Activated naive CD4-positive, alpha-beta T cell treated with anti-CD3 and anti-CD28 coated beads, Interleukin-2, amount 10 ng/mL, durations not matched to agents 7 days and 5 days (primary cell): ENCODE data around the gene PREX1.

Experiments used
- CTCF ChIA-PET: fragments of 350-600 bp; sonication (Branson Sonifier 250); formaldehyde crosslinking; loops from one replicate; lab custom pipeline; 2021; ENCODE audit warnings: antibody characterized with exemption; lab: Charles Lee
- DNase-seq: peaks from one replicate; pipeline ENCODE4 v3.0.0-alpha.2; 2020
- H3K27ac Mint-ChIP-seq: one replicate; pipeline ENCODE4 v1.8.0; 2021; ENCODE audit warnings: mild to moderate bottlenecking, moderate library complexity, mixed read lengths
- H3K27me3 Mint-ChIP-seq: one replicate; pipeline ENCODE4 v1.8.0; 2021; ENCODE audit warnings: mild to moderate bottlenecking, mixed read lengths
- H3K36me3 Mint-ChIP-seq: one replicate; pipeline ENCODE4 v1.8.0; 2021; ENCODE audit warnings: mixed read lengths
- H3K4me1 Mint-ChIP-seq: one replicate; pipeline ENCODE4 v1.8.0; 2021; ENCODE audit warnings: mixed read lengths
- H3K4me3 Mint-ChIP-seq: one replicate; pipeline ENCODE4 v1.8.0; 2021; ENCODE audit warnings: mild to moderate bottlenecking, moderate library complexity, mixed read lengths
- H3K9me3 Mint-ChIP-seq: one replicate; pipeline ENCODE4 v1.8.0; 2021; ENCODE audit warnings: mixed read lengths

The PREX1 gene

GRCh38 chr20:48656137-48656536 lies 171.7 kb downstream of the PREX1 start:
- DNase-seq, result no peak
- H3K9me3 Mint-ChIP-seq, result peaks cover 3% of the 10 kb centered on the region
- peaks cover 59% of the 10 kb centered on the region for H3K36me3 Mint-ChIP-seq
- H3K4me3 Mint-ChIP-seq, result no peak overlapping the region
- no peak overlapping the region for H3K27ac Mint-ChIP-seq
- H3K27me3 Mint-ChIP-seq, result no peaks in the 10 kb centered on the region
- H3K4me1 Mint-ChIP-seq, result peaks cover 10% of the 10 kb centered on the region
- CTCF ChIA-PET, result interaction anchor here (1.0 to 6.5 kb wide), 3 partner anchors 36 to 251 kb away, joined by 3 to 125 read pairs (median 3); no protein-coding TSS in a partner anchor

GRCh38 chr20:48653706-48654051 lies 174.1 kb downstream of the PREX1 start:
- CTCF ChIA-PET, result interaction anchor here (1.1 kb wide), 1 partner anchor 13 kb away, joined by 3 read pairs; no protein-coding TSS in a partner anchor
- DNase-seq, result no peak
- H3K27ac Mint-ChIP-seq, result no peak overlapping the region
- H3K9me3 Mint-ChIP-seq, result no peaks in the 10 kb centered on the region
- H3K4me3 Mint-ChIP-seq, result no peak overlapping the region
- peaks cover 5% of the 10 kb centered on the region for H3K4me1 Mint-ChIP-seq
- peaks cover 51% of the 10 kb centered on the region for H3K36me3 Mint-ChIP-seq
- no peaks in the 10 kb centered on the region for H3K27me3 Mint-ChIP-seq

- H3K4me3 Mint-ChIP-seq, result no peak overlapping the region
- H3K9me3 Mint-ChIP-seq, result no peaks in the 10 kb centered on the region
- H3K4me1 Mint-ChIP-seq, result peaks cover 2% of the 10 kb centered on the region
- H3K27me3 Mint-ChIP-seq, result no peaks in the 10 kb centered on the region
- H3K27ac Mint-ChIP-seq, result no peak overlapping the region
- CTCF ChIA-PET, result interaction anchor here (1.1 kb wide), 1 partner anchor 13 kb away, joined by 3 read pairs; no protein-coding TSS in a partner anchor
- no peak for DNase-seq
- peaks cover 54% of the 10 kb centered on the region for H3K36me3 Mint-ChIP-seq
Measured at GRCh38 chr20:48652961-48653705, 174.7 kb downstream of the PREX1 start.

DNA sequence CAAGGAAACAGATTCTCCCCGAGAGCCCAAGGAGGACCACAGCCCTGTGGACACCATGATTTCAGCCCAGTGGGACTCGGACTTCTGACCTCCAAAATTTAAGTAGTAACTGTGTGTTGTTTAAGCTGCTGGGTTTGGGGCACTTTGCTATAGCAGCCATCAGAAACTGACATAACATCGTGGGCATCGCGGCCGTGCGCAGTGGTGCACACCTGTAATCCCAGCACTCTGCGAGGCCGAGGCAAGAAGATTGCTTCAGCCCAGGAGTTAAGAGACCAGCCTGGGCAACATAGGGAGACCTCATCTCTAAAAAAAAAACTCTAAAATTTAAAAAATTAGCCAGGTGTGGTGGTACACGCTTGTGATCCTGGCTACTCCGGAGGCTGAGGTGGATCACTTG lies 175.8 kb downstream of the PREX1 start:
- DNase-seq, result no peak
- Mint-ChIP-seq H3K4me1 (no peaks in the 10 kb centered on the region), H3K9me3 (no peaks in the 10 kb centered on the region), H3K27ac (no peak overlapping the region), H3K27me3 (no peaks in the 10 kb centered on the region), H3K4me3 (no peak overlapping the region), H3K36me3 (peaks cover 46% of the 10 kb centered on the region)
- CTCF ChIA-PET, result no interaction called here

DNA sequence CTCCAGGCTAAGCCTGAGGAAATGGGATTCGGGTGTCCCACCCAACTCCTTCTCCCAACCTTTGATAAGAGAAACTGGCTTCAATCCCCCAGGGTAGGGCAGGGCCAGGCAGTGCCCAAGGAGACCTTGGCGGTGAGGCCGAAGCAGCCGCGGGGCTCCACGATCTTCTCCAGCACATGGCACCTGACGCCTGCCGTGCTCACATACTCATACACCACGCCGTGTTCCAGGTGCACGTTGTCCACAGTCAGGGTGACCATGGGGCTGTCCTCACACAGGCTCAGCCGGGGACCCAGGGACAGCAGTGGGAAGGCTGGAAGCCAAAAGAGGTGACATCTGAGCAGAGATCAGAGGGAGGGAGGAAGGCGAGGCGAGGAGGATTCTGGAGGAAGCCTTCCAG lies 176.5 kb downstream of the PREX1 start:
- Mint-ChIP-seq H3K4me3 (no peak overlapping the region), H3K4me1 (no peaks in the 10 kb centered on the region), H3K27ac (no peak overlapping the region), H3K9me3 (no peaks in the 10 kb centered on the region), H3K27me3 (no peaks in the 10 kb centered on the region), H3K36me3 (peaks cover 40% of the 10 kb centered on the region)
- CTCF ChIA-PET, result no interaction called here
- DNase-seq, result no peak

GRCh38 chr20:48649868-48650267 lies 177.9 kb downstream of the PREX1 start:
- Mint-ChIP-seq H3K27ac (no peak overlapping the region), H3K4me1 (no peaks in the 10 kb centered on the region), H3K9me3 (no peaks in the 10 kb centered on the region), H3K27me3 (no peaks in the 10 kb centered on the region), H3K36me3 (peaks cover 38% of the 10 kb centered on the region), H3K4me3 (no peak overlapping the region)
- CTCF ChIA-PET, result no interaction called here
- no peak for DNase-seq

DNA sequence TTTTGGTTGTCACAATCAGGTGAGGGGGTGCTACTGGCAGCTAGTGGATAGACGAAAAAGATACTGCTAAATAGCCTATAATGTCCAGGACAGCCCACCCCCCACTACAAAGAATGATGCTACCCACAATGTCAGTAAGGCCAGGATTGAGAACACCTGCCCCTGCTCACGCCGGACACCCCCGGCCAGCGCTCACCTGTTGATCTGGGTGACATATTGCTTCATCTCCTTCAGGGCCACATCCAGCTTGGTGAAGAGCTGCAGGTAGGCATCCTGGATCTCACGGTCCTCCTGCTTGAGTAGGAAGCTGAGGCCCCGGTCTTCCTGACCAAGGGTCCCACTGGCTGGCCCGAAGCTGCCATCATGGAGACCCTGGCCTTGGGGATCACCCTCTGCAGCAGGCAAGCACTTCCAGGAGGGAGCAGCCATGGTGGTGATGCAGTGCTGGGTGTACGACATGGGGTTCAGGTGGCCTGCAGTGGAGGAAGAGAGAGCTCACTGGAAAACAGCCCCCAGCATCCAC lies 178.6 kb downstream of the PREX1 start:
- H3K4me3 Mint-ChIP-seq, result no peak overlapping the region
- H3K27ac Mint-ChIP-seq, result no peak overlapping the region
- CTCF ChIA-PET, result no interaction called here

GRCh38 chr20:48648482-48649051 lies 179.2 kb downstream of the PREX1 start:
- no peaks in the 10 kb centered on the region for H3K4me1 Mint-ChIP-seq
- H3K27ac Mint-ChIP-seq, result no peak overlapping the region
- CTCF ChIA-PET, result no interaction called here
- no peak overlapping the region for H3K4me3 Mint-ChIP-seq
- no peak for DNase-seq
- H3K9me3 Mint-ChIP-seq, result no peaks in the 10 kb centered on the region
- H3K27me3 Mint-ChIP-seq, result no peaks in the 10 kb centered on the region
- peaks cover 46% of the 10 kb centered on the region for H3K36me3 Mint-ChIP-seq

More for the DNA sequence above, 178.6 kb downstream of the PREX1 start:
- Mint-ChIP-seq H3K9me3 (no peaks in the 10 kb centered on the region), H3K27me3 (no peaks in the 10 kb centered on the region), H3K4me1 (no peaks in the 10 kb centered on the region), H3K36me3 (peaks cover 43% of the 10 kb centered on the region)
- DNase-seq, result no peak

DNA sequence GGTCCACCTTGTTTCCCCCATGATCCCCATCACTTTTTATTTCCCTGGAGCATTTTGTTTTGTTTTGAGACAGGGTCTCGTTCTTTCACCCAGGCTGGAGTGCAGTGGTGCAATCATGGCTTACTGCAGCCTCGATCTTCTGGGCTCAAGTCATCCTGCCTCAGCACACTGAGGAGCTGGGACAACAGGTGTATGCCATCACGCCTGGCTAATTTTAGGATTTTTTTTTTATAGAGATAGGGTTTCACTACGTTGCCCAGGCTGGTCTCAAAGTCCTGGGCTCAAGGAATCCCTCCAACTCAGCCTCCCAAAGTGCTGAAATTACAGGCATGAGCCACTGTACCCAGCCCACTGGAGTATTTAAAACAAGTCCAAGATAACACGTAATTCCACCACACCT lies 179.9 kb downstream of the PREX1 start:
- H3K27me3 Mint-ChIP-seq, result no peaks in the 10 kb centered on the region

DNA sequence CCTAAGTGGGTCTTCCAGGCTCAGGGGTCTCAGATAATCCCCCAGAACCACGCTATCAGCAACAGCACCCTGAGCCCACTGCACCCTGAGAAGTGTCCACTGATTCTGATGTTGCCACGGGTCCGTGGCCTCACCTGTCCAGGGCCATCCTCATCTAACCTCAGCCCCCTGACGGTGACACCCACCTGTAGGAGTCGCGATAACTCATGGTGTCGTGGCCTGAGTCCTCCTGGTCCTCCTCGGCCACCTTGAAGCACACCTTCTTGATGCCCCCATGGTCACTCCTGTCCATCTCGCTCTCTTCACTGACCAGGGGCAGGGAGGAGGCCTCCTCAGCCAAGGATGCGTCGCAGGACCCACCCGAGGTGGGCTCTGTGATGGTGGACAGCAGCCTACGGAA lies 182.1 kb downstream of the PREX1 start:
- no peaks in the 10 kb centered on the region for H3K27me3 Mint-ChIP-seq
- DNase-seq, result no peak
- H3K36me3 Mint-ChIP-seq, result peaks cover 37% of the 10 kb centered on the region
- H3K4me3 Mint-ChIP-seq, result no peak overlapping the region
- no peaks in the 10 kb centered on the region for H3K9me3 Mint-ChIP-seq
- CTCF ChIA-PET, result no interaction called here
- H3K27ac Mint-ChIP-seq, result no peak overlapping the region
- H3K4me1 Mint-ChIP-seq, result no peaks in the 10 kb centered on the region

More for the DNA sequence above, 179.9 kb downstream of the PREX1 start:
- no peaks in the 10 kb centered on the region for H3K9me3 Mint-ChIP-seq
- H3K36me3 Mint-ChIP-seq, result peaks cover 46% of the 10 kb centered on the region
- no peak overlapping the region for H3K4me3 Mint-ChIP-seq
- H3K27ac Mint-ChIP-seq, result no peak overlapping the region
- CTCF ChIA-PET, result interaction anchor here (1.6 to 2.0 kb wide), 2 partner anchors 10 to 11 kb away, joined by 5 to 10 read pairs; no protein-coding TSS in a partner anchor
- DNase-seq, result no peak
- no peaks in the 10 kb centered on the region for H3K4me1 Mint-ChIP-seq

DNA sequence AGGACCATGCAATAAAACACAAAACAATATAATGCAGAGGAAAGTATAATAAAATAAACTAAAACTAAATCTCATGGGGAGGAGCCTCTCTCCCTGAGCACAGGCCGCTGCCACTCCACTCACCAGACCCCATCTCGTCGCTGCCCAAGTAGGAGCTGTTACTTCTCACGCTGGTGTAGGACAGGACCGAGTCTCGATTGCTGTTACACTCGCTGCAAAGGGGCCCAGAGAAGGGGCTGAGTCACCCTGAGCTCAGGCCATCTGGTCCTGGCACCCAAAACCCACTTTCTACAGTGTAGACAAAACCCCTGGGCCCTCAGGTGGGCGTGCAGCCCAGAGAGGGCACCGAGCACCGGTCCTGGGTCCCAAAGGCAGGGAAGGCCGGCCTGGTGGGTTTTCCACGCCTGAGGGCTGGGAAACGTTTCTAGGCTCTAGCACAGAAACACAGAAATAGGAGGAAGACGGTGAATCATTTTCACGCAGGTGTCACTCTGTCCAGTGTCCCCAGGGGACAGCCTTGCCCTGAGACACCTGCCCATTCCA lies 183.4 kb downstream of the PREX1 start:
- CTCF ChIA-PET, result interaction anchor here (1.4 kb wide), 1 partner anchor 13 kb away, joined by 3 read pairs; no protein-coding TSS in a partner anchor
- Mint-ChIP-seq H3K4me3 (no peak overlapping the region), H3K27me3 (no peaks in the 10 kb centered on the region), H3K36me3 (peaks cover 40% of the 10 kb centered on the region), H3K4me1 (no peaks in the 10 kb centered on the region), H3K9me3 (no peaks in the 10 kb centered on the region), H3K27ac (no peak overlapping the region)
- no peak for DNase-seq

DNA sequence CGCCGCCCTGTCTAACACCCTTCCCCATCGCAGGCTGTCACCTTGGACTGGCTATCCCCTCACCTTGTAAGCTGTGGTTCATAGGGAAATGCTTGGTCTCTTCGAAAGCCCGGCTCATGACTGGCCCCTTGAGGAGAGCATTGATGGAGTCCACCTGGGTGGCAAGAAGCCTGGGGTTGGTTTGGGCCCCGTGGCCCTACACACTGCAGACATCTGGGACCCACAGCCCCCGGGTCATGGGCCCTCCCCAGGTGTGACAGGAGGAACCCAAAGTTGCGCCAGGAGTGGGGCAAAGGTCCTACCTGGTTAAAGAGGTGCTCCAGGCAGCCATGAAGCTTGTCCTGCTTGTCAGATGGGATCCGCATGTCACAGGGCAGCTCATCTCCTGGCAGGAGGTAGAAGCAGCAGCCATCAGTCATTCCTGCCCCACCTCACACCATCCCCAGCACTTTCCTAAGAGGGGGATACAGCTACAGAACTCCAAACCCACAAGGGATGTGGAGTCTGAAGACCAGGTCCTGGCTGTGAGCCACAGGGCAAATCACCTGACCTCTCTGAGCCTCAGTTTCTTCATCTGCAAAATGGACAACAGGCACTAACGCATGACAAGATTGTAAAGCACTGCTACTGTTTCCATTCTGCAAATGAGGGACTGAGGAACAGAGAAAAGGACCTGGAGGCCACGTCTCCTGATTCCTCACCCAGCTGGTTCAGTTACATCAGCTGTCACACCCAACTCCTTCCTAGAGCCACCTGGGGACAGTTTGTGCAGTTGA lies 185.5 kb downstream of the PREX1 start:
- no peak for DNase-seq
- Mint-ChIP-seq H3K27me3 (no peaks in the 10 kb centered on the region), H3K9me3 (no peaks in the 10 kb centered on the region), H3K4me3 (no peak overlapping the region), H3K27ac (no peak overlapping the region), H3K36me3 (peaks cover 44% of the 10 kb centered on the region), H3K4me1 (no peaks in the 10 kb centered on the region)
- CTCF ChIA-PET, result no interaction called here

DNA sequence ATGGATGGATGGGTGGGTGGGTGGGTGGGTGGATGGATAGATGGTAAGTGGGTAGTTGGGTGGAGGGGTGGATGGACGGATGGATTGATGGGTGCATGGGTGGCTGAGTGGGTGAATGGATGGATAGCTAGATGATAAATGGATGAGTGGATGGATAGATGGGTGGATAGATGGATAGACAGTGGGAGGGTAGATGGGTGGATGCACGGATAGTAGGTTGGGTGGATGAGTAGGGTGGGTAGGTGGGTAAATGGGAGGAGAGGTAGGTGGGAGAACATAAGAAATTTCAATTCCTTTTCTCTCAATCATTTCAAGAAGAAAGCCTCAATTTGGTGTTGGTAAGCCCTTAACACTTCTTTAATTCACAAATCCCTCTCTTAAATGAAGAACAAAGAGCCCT lies 186.9 kb downstream of the PREX1 start:
- CTCF ChIA-PET, result no interaction called here
- Mint-ChIP-seq H3K27me3 (no peaks in the 10 kb centered on the region), H3K4me3 (no peak overlapping the region), H3K36me3 (peaks cover 47% of the 10 kb centered on the region), H3K9me3 (no peaks in the 10 kb centered on the region), H3K4me1 (no peaks in the 10 kb centered on the region), H3K27ac (no peak overlapping the region)
- DNase-seq, result no peak

- Mint-ChIP-seq H3K9me3 (no peaks in the 10 kb centered on the region), H3K27ac (no peak overlapping the region), H3K36me3 (peaks cover 45% of the 10 kb centered on the region), H3K27me3 (no peaks in the 10 kb centered on the region), H3K4me3 (no peak overlapping the region), H3K4me1 (peaks cover 8% of the 10 kb centered on the region)
- no peak for DNase-seq
- CTCF ChIA-PET, result interaction anchor here (1.2 to 5.9 kb wide), 2 partner anchors 17 to 266 kb away, joined by 3 to 33 read pairs; no protein-coding TSS in a partner anchor
Measured at GRCh38 chr20:48639899-48640298, 187.9 kb downstream of the PREX1 start.
